Keratinocyte (primary cell): ENCODE data around the gene TMEM88. TPM values are rescaled to one million over a fixed set of nuclear protein-coding genes. Genes with fewer than 3 reads are reported as not detected.

Experiments
- DNase-seq: peaks from one replicate; pipeline ENCODE4 v3.0.0-alpha.2; 2011; ENCODE audit warnings: low read depth, missing footprints, low spot score
- FAIRE-seq: peaks from 2 replicates; lab custom pipeline; 2011; peaks lifted over from hg19 to GRCh38; lab: Jason Lieb, UNC
- H2AFZ ChIP-seq: 2 replicates; pipeline ENCODE4 v1.6.0; 2012; ENCODE audit warnings: low read length, control low read depth, inconsistent platforms; ENCODE audit not compliant: control insufficient read depth
- H3K27ac ChIP-seq: 2 replicates; pipeline ENCODE4 v1.5.1; 2011; ENCODE audit warnings: low read length; ENCODE audit not compliant: control insufficient read depth, insufficient read depth
- H3K27me3 ChIP-seq: 3 replicates; pipeline ENCODE4 v1.6.0; 2011; ENCODE audit warnings: low read length; ENCODE audit not compliant: control insufficient read depth, insufficient read depth; ENCODE audit errors: extremely low read depth
- H3K36me3 ChIP-seq, 2 experiments: 2 replicates in 1 of 2; 3 replicates in 1 of 2; pipeline ENCODE4 v1.5.1; 2011; ENCODE audit warnings: low read length in 2 of 2, mild to moderate bottlenecking in 1 of 2; ENCODE audit not compliant: control insufficient read depth in 2 of 2, insufficient read depth in 2 of 2; ENCODE audit errors: extremely low read depth in 1 of 2
- H3K4me1 ChIP-seq: 3 replicates; pipeline ENCODE4 v1.5.1; 2011; ENCODE audit warnings: low read length; ENCODE audit not compliant: control insufficient read depth, insufficient read depth; ENCODE audit errors: extremely low read depth
- H3K4me2 ChIP-seq: 3 replicates; pipeline ENCODE4 v1.6.0; 2011; ENCODE audit warnings: low read depth, low read length; ENCODE audit not compliant: control insufficient read depth, insufficient read depth; ENCODE audit errors: extremely low read depth
- H3K4me3 ChIP-seq, 3 experiments: fragments of 200-600 bp in 1 of 3; sonication (generic) in 1 of 3; 2 replicates in 2 of 3; 3 replicates in 1 of 3; pipeline ENCODE4 v1.5.1; 2011 to 2016; ENCODE audit warnings: low read length in 3 of 3, mild to moderate bottlenecking in 3 of 3, control low read depth in 2 of 3, inconsistent platforms in 1 of 3, low read depth in 1 of 3, mixed read lengths in 1 of 3, mixed run types in 1 of 3, moderate library complexity in 1 of 3; ENCODE audit not compliant: control insufficient read depth in 2 of 3, insufficient read depth in 2 of 3; ENCODE audit errors: extremely low read depth in 1 of 3
- H3K79me2 ChIP-seq: 2 replicates; pipeline ENCODE4 v1.6.0; 2012; ENCODE audit warnings: low read length; ENCODE audit not compliant: control insufficient read depth, insufficient read depth
- H3K9ac ChIP-seq: 3 replicates; pipeline ENCODE4 v1.6.0; 2011; ENCODE audit warnings: low read length; ENCODE audit not compliant: control insufficient read depth, insufficient read depth; ENCODE audit errors: extremely low read depth
- H3K9me1 ChIP-seq: 3 replicates; pipeline ENCODE4 v1.6.0; 2011; ENCODE audit warnings: low read length; ENCODE audit not compliant: control insufficient read depth, insufficient read depth; ENCODE audit errors: extremely low read depth
- H3K9me3 ChIP-seq: 2 replicates; pipeline ENCODE4 v1.5.1; 2012; ENCODE audit warnings: low read depth, low read length; ENCODE audit not compliant: control insufficient read depth
- H4K20me1 ChIP-seq: 3 replicates; pipeline ENCODE4 v1.6.0; 2011; ENCODE audit warnings: low read length; ENCODE audit not compliant: control insufficient read depth, insufficient read depth; ENCODE audit errors: extremely low read depth
- EZH2 ChIP-seq: IDR thresholded peaks from one replicate; pipeline ENCODE4 v1.6.1; 2012; ENCODE audit warnings: inconsistent platforms, mild to moderate bottlenecking, low read length, moderate library complexity
- dilution Hi-C: fragments of 300-500 bp; cut with MboI; formaldehyde crosslinking; loops from one replicate; pipeline ENCODE4 v1.7.0; 2020; ENCODE audit warnings: low sequenced_read_pairs; ENCODE audit not compliant: extremely low pct_ligation_motif_present
- polyA plus RNA-seq, 5 experiments: library from polyadenylated mRNA; depleted of rRNA in 3 of 5; stranded (reverse) in 3 of 5; stranded (forward) in 1 of 5; unstranded in 1 of 5; fragments of >200 nt; gene quantifications; 1 replicate in 1 of 5; 2 replicates in 3 of 5; 3 replicates in 1 of 5; pipeline versions ENCODE4 v1.2.1 to v1.2.3, GENCODE V29; 2011 to 2012; ENCODE audit warnings: missing spikeins in 2 of 5, low read depth in 1 of 5, low replicate concordance in 1 of 5
- TF ChIP-seq, protein P1 (sequence below), 3 experiments: IDR thresholded peaks in 1 of 3; conservative IDR thresholded peaks in 1 of 3; optimal IDR thresholded peaks in 1 of 3; 2 replicates in 2 of 3; 3 replicates in 1 of 3; pipeline versions ENCODE3 to v1.5.1; 2011; ENCODE audit warnings: low read length in 3 of 3, mild to moderate bottlenecking in 3 of 3, moderate library complexity in 2 of 3, control low read depth in 1 of 3, inconsistent platforms in 1 of 3; ENCODE audit not compliant: insufficient read depth in 2 of 3; ENCODE audit errors: extremely low read depth in 1 of 3

The TMEM88 gene
- polyA plus RNA-seq, 1 donor (not counting 4 experiments of a cell fraction or from before 2014, with no cell fraction given), result 0.45 TPM

DNA sequence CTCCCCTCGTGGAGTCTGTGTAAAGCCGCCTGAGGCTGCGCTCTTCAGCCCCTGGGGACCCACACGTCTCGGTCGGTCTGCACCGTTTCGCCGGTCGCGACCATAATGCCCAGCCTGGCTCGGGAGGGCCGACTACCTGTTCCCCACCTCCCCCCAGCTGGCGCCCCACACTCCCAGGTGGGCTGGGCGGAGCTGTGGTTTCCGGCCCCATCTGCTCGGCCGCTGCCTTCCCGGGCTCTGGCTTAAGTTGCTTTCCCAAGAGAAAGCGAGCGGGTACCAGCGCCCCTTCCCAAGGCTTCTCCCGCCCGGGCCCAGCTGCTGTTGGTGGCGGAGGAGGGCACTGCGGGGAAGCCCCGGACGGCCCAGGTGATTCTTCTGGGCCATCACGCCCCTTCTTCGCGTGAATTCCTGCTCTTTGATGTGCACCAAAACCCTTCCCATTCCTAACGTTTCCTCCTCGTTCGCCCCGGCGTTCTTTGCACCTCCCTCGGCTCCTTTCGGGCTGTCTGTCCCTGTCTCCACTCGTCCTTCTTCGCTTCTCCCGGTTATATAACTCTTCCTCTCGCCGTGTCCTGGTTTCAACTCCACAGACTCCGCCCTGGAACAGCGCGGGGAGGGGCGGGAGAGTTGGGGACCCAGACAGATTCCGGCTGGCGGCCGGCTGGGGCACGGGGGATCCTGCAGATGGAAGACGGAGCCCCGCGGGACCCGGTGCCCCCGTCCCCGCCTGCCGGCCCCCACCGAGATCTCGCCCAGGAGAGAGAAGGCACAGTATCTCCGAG is 18.9 kb upstream of the TMEM88 start:
- Histone ChIP-seq H3K9me3 (no peaks in the 10 kb centered on the region), H2AFZ (peak overlapping the region; percentile 32), H3K27ac (peak overlapping the region; percentile 93), H3K36me3 (peaks cover 5 to 8% of the 10 kb centered on the region in 2 experiments), H3K4me1 (peaks cover 42% of the 10 kb centered on the region), H4K20me1 (no peaks in the 10 kb centered on the region), H3K9ac (peak overlapping the region; percentile 97), H3K9me1 (no peaks in the 10 kb centered on the region), H3K4me3 (peak overlapping the region; percentile 67 to 79 (median 78)), H3K27me3 (no peaks in the 10 kb centered on the region), H3K79me2 (peaks cover 7% of the 10 kb centered on the region), H3K4me2 (peak overlapping the region; percentile 85)
- TF ChIP-seq EZH2, result no peak
- TF ChIP-seq, protein P1, sequence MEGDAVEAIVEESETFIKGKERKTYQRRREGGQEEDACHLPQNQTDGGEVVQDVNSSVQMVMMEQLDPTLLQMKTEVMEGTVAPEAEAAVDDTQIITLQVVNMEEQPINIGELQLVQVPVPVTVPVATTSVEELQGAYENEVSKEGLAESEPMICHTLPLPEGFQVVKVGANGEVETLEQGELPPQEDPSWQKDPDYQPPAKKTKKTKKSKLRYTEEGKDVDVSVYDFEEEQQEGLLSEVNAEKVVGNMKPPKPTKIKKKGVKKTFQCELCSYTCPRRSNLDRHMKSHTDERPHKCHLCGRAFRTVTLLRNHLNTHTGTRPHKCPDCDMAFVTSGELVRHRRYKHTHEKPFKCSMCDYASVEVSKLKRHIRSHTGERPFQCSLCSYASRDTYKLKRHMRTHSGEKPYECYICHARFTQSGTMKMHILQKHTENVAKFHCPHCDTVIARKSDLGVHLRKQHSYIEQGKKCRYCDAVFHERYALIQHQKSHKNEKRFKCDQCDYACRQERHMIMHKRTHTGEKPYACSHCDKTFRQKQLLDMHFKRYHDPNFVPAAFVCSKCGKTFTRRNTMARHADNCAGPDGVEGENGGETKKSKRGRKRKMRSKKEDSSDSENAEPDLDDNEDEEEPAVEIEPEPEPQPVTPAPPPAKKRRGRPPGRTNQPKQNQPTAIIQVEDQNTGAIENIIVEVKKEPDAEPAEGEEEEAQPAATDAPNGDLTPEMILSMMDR (optimal IDR thresholded peaks at IDR 0.05 in 1 of 3, IDR thresholded peaks at IDR 0.05 in 1 of 3, conservative IDR thresholded peaks at IDR 0.05 in 1 of 3; ENCODE audit: extremely low read depth in 1 of 3, insufficient read depth in 2 of 3, low read length in 3 of 3), result no peak
- dilution Hi-C loops, result no loop called here
- DNase-seq, result no peak
- no peak for FAIRE-seq

DNA sequence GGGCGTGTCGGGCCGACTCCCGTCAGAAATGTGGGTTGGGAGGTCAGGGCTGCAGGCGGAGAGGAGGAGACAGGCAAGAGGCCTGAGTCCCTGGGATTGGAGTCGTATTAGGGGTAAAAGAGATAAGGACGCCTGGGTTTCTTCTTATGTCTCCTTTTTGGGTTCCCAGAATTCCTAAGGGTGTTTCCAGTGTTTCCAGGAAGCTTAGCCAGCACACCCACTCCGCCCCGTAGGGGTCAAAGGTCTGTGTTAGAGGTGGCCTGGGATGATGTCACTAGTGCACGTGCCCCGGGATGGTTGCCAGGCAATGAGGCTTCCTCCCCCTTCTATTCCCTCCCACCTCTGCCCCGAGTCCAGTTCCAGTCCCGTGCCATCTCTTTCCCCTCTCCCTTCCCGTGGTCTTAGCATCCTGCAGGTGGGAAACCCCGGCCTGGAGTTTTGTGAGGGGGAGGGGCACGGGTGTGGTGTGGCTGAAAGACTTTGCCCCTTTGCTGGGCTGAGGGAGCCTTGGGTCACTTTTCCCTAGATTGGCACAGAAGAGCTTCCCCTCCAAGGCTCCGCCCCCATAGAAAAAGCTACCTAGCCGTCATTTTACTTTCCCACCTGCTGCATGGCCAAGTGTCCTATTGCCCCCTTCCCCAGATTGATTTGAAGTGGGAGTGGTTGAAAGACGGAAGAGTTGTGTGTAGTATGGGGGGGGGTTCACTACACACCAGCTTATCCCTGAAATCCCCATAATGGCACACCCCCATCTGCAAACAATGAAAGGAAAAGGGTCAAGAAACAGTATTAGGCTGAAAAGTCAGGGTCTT is 18.1 kb upstream of the TMEM88 start:
- Histone ChIP-seq H2AFZ (no peak overlapping the region), H3K9me1 (no peaks in the 10 kb centered on the region), H3K4me3 (peak overlapping the region; percentile 67 to 79 (median 78)), H3K9me3 (no peaks in the 10 kb centered on the region), H3K4me1 (peaks cover 47% of the 10 kb centered on the region), H4K20me1 (no peaks in the 10 kb centered on the region), H3K79me2 (peaks cover 7% of the 10 kb centered on the region), H3K27ac (peak overlapping the region; percentile 93), H3K27me3 (no peaks in the 10 kb centered on the region), H3K4me2 (peak overlapping the region; percentile 85), H3K36me3 (peaks cover 5 to 8% of the 10 kb centered on the region in 2 experiments), H3K9ac (peak overlapping the region; percentile 97)
- TF ChIP-seq EZH2, result no peak
- TF ChIP-seq, protein P1 (optimal IDR thresholded peaks at IDR 0.05 in 1 of 3, IDR thresholded peaks at IDR 0.05 in 1 of 3, conservative IDR thresholded peaks at IDR 0.05 in 1 of 3; ENCODE audit: extremely low read depth in 1 of 3, insufficient read depth in 2 of 3, low read length in 3 of 3), result no peak
- DNase-seq (no peak), FAIRE-seq (peak; percentile 82)
- dilution Hi-C loops, result no loop called here
